Body of pancreas (tissue), 4 donors: ENCODE results near the gene SSC5D.

ENCODE experiments used
- POLR2A ChIP-seq, 3 donors: fragments of 450-650 bp; IDR thresholded peaks; one replicate each; pipeline ENCODE4 v1.6.1; 2016; ENCODE audit warnings: antibody characterized with exemption in 3 of 3, mild to moderate bottlenecking in 2 of 3
- TF ChIP-seq, protein P1 (sequence below), 7 experiments: fragments of 450-650 bp in 4 of 7; fragments of 200-600 bp in 3 of 7; sonication (generic) in 3 of 7; IDR thresholded peaks; one replicate each; pipeline ENCODE4 v1.5.1; 2016 to 2019; ENCODE audit warnings: antibody characterized with exemption in 7 of 7

DNA sequence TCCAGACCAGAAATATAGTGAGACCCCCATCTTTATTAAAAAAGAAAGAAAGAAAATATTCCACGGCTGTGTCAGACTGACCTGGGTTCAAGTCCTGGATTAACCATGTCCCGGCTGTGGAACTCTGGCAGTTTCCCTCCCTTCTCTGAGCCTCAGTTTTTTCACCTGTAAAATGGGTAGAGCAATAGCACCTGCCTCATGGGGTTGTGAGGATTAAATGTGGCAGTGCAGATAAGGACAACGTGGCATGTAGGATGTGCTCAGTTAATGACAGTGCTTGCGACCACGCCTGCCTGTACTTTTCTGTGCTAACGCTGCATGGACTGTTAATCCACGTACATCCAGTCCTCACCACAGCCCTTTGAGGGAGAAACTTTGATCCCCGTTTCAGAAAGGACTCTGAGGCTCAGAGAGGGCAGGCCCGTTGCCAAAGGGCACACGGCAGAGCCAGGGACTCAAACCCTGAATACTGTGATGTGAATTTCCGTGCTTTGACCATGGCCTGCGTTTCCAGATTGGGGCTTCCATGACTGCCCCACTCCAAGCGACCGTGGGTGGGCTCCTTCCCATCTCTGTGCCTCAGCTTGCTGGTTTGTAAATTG lies 32.6 kb downstream of the SSC5D start:
- TF ChIP-seq, protein P1, sequence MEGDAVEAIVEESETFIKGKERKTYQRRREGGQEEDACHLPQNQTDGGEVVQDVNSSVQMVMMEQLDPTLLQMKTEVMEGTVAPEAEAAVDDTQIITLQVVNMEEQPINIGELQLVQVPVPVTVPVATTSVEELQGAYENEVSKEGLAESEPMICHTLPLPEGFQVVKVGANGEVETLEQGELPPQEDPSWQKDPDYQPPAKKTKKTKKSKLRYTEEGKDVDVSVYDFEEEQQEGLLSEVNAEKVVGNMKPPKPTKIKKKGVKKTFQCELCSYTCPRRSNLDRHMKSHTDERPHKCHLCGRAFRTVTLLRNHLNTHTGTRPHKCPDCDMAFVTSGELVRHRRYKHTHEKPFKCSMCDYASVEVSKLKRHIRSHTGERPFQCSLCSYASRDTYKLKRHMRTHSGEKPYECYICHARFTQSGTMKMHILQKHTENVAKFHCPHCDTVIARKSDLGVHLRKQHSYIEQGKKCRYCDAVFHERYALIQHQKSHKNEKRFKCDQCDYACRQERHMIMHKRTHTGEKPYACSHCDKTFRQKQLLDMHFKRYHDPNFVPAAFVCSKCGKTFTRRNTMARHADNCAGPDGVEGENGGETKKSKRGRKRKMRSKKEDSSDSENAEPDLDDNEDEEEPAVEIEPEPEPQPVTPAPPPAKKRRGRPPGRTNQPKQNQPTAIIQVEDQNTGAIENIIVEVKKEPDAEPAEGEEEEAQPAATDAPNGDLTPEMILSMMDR (IDR thresholded peaks at IDR 0.05), result no peak
- no peak for TF ChIP-seq POLR2A (IDR thresholded peaks at IDR 0.05)
